Inflammatory macrophage (primary cell): ENCODE measurements around the gene P2RX4.
"Not testable (repeated sequence)": the region's sequence is repeated elsewhere in the genome, so short reads cannot be mapped to it uniquely, and the experiment has no call there.

ENCODE experiments used
- DNase-seq, 2 donors: peaks; one replicate each; pipeline ENCODE4 v3.0.0-alpha.2; 2020 to 2022

The P2RX4 gene

DNA sequence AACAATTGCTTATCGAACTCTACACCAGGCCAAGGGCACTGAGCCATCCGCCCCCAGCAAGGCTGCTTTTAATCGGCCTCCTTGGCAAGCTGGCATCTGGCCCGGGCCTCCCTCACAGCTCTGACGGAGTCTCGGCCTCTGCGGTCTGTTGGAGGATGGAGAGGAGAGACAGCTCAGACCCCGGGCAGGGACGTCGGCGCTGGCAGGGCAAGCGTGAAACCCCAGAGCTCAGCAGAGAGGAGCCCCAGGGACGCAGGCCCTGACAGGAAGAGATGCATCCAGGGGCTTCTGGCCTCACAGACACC is 69.1 kb downstream of the P2RX4 start:
- no peak for DNase-seq

DNA sequence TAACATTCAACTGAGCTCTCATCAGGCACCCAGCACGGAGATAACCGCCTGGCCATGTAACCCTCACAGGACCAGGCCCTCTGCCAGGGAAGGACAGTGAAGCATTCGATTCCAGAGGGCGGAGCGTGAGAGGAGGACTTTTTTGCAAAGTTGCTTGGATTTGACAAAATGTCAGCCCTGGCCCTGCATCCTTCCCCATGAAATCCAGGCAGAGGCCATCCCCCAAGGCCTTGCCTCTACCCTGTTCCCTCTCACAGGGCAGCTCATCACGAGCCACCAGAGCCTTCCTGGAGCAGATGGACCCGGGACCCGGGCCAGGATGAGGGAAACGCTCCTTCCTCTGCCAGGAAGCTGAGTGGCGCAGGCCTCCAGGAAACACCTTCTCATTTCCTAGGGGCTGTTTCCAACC is 69.6 kb downstream of the P2RX4 start:
- DNase-seq = no peak

DNA sequence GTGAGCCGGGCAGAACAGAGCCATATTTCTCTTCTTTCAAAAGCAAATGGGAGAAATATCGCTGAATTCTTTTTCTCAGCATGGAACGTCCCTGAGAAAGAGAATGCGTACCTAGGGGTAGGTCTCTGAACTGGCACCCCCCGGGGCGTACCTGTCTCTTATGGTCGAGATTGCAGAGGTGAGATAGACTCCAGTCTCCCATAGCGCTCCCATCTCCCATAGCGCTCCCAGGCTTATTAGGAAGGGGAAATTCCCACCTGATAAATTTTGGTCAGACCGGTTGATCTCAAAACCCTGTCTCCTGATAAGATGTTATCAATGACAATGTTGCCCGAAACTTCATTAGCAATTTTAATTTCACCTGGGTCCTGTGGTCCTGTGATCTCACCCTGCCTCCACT is 70.6 kb downstream of the P2RX4 start:
- DNase-seq = not testable (repeated sequence)

DNA sequence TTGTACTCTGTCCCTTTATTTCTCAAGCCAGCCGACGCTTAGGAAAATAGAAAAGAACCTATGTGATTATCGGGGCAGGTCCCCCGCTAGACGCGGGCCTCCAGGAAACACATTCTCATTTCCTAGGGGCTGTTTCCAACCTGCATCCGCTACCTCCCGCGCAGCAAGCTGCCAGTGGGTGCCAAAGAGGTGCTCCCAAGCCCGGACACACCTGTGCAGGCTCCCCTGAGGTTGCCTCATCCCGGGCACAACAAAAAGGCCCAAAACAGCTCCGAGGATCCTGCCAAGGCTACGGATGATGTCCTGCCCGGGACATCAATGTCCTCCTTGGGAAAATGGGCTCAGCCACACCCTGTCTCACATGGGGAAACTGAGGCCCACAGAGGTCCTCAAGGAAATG is 71.2 kb downstream of the P2RX4 start:
- not testable (repeated sequence) for DNase-seq

DNA sequence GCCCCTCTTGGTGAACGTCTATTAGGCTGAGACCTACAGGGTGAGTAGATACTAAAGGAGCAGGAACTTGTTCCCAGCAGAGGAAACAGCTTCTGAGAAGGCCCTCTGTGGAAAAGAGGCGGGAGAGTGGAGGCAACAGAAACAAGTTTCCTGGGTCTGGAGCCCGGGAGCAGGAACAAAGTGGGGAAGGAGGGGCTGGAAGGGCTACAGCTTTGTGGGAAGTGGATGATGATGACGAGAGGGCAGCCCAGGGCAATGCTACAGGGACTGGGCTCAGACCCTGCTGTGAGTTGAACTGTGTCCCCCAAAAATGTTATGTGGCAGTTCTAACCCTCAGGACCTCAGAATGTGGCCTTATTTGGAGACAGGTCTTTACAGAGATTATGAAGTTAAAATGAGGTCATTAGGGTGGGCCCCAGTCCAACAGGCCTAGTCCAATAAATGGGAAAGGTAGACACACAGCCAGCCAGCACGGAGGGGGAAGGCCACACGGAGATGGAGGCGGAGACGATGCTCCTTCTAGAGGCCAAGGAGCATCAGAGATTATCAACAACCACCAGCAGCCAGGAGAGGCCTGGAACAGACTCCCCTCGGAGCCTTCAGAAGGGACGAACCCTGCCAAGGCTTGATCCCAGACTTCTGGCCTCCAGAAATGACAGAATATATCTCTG is 72.3 kb downstream of the P2RX4 start:
- DNase-seq = no peak

DNA sequence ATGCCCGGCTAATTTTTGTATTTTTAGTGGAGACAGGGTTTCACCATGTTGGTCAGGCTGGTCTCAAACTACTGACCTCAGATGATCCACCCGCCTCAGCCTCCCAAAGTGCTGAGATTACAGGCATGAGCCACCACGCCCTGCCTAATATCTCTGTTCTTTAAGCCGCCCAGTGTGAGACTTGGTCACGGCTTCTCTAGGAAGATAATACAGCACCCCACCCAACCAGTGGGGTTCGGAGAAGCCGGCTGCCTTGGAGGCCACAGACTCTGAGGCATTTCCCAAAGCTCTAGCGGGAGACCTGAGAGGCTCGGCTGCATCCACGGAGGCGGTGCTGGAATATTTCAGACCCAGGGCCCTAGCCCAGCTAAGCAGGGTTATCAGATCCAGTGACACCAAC is 73.0 kb downstream of the P2RX4 start:
- DNase-seq = not testable (repeated sequence)

DNA sequence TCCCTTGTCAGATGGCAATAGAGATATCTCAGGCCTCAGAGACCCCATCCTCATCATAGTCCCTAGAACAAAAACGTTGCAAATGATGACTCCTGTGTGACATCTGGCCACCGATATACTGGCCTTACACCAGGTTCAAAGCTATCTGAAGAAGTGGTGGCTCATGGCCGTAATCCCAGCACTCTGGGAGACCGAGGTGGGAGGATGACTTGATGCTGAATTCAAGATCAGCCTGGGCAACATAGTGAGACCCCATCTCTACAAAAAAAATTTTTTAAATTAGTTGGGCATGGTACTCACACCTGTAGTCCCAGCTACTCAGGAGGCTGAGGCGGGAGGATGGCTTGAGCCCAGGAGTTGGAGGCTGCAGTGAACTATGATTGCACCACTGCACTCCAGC is 73.5 kb downstream of the P2RX4 start:
- DNase-seq = no peak
